K562 (cell line): ENCODE results near the gene CCN6. TPM values are rescaled to one million over a fixed set of nuclear protein-coding genes. Genes with fewer than 3 reads are reported as not detected.

Experiments
- CEBPB ChIP-seq: fragments of 450-650 bp; IDR thresholded peaks from 2 replicates; pipeline ENCODE4 v1.6.1; 2016; ENCODE audit warnings: missing genetic modification characterization, missing compliant biosample characterization
- CEBPG ChIP-seq, 3 experiments: fragments of 200-800 bp in 1 of 3; sonication (Bioruptor generic) in 1 of 3; sonication (generic) in 1 of 3; formaldehyde crosslinking in 1 of 3; IDR thresholded peaks in 2 of 3; conservative IDR thresholded peaks in 1 of 3; 2 replicates each; pipeline versions ENCODE4 v1.6.1 to v1.8.0; 2016 to 2022; ENCODE audit warnings: missing compliant biosample characterization in 2 of 3, missing genetic modification characterization in 2 of 3, mild to moderate bottlenecking in 1 of 3, missing genetic modification reagents in 1 of 3
- CTCF ChIP-seq, 3 experiments: IDR thresholded peaks in 2 of 3; conservative IDR thresholded peaks in 1 of 3; 2 replicates each; pipeline ENCODE4 v1.5.1; 2011 to 2012; ENCODE audit warnings: low read length in 3 of 3, mild to moderate bottlenecking in 3 of 3, control low read depth in 2 of 3, improper control_type of control experiment in 1 of 3, inconsistent platforms in 1 of 3, low read depth in 1 of 3, mixed read lengths in 1 of 3, moderate library complexity in 1 of 3; ENCODE audit not compliant: insufficient read depth in 2 of 3
- NFRKB ChIP-seq: fragments of 450-650 bp; IDR thresholded peaks from 2 replicates; pipeline ENCODE4 v1.6.1; 2016; ENCODE audit warnings: low read depth
- POLR2AphosphoS5 ChIP-seq: IDR thresholded peaks from 2 replicates; pipeline ENCODE4 v1.6.1; 2011; ENCODE audit warnings: mild to moderate bottlenecking, low read depth, low read length, moderate library complexity; ENCODE audit not compliant: control insufficient read depth, insufficient read depth
- RAD21 ChIP-seq, 2 experiments: fragments of 250-450 bp in 1 of 2; fragments of 450-650 bp in 1 of 2; sonication (Bioruptor Pico) in 1 of 2; formaldehyde crosslinking in 1 of 2; IDR thresholded peaks in 1 of 2; conservative IDR thresholded peaks in 1 of 2; 2 replicates each; pipeline versions ENCODE4 v1.4.0 to v1.8.0; 2020 to 2022; ENCODE audit warnings: mild to moderate bottlenecking in 2 of 2, moderate library complexity in 1 of 2
- RBM25 ChIP-seq: fragments of 200-400 bp; formaldehyde crosslinking; IDR thresholded peaks from 2 replicates; pipeline ENCODE4 v1.6.1; 2018; ENCODE audit warnings: low read length, low read depth, moderate library complexity; ENCODE audit not compliant: severe bottlenecking
- ZNF316 ChIP-seq: fragments of 450-650 bp; IDR thresholded peaks from 2 replicates; pipeline ENCODE4 v1.6.1; 2016
- polyA plus RNA-seq, 8 experiments: library from polyadenylated mRNA; depleted of rRNA in 4 of 8; stranded (reverse) in 5 of 8; unstranded in 3 of 8; fragments of >200 nt; fragmentation: Nextera tagmentation in 2 of 8; fragmentation: Illumina TruSeq in 1 of 8; extraction: Ambion mirVana in 2 of 8; extraction: Trizol in 1 of 8; gene quantifications; 2 replicates each; pipeline versions ENCODE4 v1.2.1 to v1.2.3, GENCODE V29; 2011 to 2014; ENCODE audit warnings: inconsistent platforms in 1 of 8, missing spikeins in 1 of 8
- total RNA-seq, 7 experiments: library from RNA; depleted of rRNA in 6 of 7; stranded (reverse); fragments of >200 nt in 6 of 7; fragmentation: Illumina TruSeq in 2 of 7; extraction: Trizol in 2 of 7; gene quantifications; 2 replicates each; pipeline versions ENCODE4 v1.2.1 to v1.2.3, GENCODE V29; 2011 to 2021; ENCODE audit warnings: low replicate concordance in 1 of 7
- TF ChIP-seq, protein P1 (sequence below): fragments of 450-650 bp; IDR thresholded peaks from 2 replicates; pipeline ENCODE4 v1.6.1; 2014; ENCODE audit warnings: low read depth, mild to moderate bottlenecking, moderate library complexity, borderline replicate concordance
- TF ChIP-seq, protein P2 (sequence below), 2 experiments: fragments of 450-650 bp in 1 of 2; sonication (generic) in 1 of 2; formaldehyde crosslinking in 1 of 2; IDR thresholded peaks in 1 of 2; conservative IDR thresholded peaks in 1 of 2; 2 replicates each; pipeline versions ENCODE4 v1.6.1 to v1.8.1; 2016 to 2023; ENCODE audit warnings: mild to moderate bottlenecking in 2 of 2, moderate library complexity in 2 of 2, inconsistent platforms in 1 of 2, missing genetic modification reagents in 1 of 2

CCN6 gene
- total and polyA plus RNA-seq, 9 of the 15 experiments (the other 6 are each of a cell fraction or from before 2014, with no cell fraction given) = 0.04 to 0.62 (median 0.21) TPM; not detected in 2

- TF ChIP-seq POLR2AphosphoS5 (no peak), CEBPB (peak; percentile 86), NFRKB (0 out of 2 replicates have a peak, but pooled peaks have one; percentile 51), RBM25 (no peak), CEBPG (CRISPR knock-in tag; IDR thresholded peaks at IDR 0.05) (peak; percentile 87), CEBPG (tag; conservative IDR thresholded peaks at IDR 0.05 in 1 of 2, IDR thresholded peaks at IDR 0.05 in 1 of 2) (peak; percentile 84 to 91), CTCF (IDR thresholded peaks at IDR 0.05 in 2 of 3, conservative IDR thresholded peaks at IDR 0.05 in 1 of 3; ENCODE audit: insufficient read depth in 2 of 3, low read depth in 1 of 3, low read length in 3 of 3) (peak in 1 of 3 experiments; percentile 19; a peak in 2 of 6 replicates), RAD21 (CRISPR knock-in tag; conservative IDR thresholded peaks at IDR 0.05 in 1 of 2, IDR thresholded peaks at IDR 0.05 in 1 of 2) (peak in 1 of 2 experiments; percentile 37; a peak in 2 of 4 replicates), ZNF316 (peak; percentile 33)
- TF ChIP-seq, protein P1, sequence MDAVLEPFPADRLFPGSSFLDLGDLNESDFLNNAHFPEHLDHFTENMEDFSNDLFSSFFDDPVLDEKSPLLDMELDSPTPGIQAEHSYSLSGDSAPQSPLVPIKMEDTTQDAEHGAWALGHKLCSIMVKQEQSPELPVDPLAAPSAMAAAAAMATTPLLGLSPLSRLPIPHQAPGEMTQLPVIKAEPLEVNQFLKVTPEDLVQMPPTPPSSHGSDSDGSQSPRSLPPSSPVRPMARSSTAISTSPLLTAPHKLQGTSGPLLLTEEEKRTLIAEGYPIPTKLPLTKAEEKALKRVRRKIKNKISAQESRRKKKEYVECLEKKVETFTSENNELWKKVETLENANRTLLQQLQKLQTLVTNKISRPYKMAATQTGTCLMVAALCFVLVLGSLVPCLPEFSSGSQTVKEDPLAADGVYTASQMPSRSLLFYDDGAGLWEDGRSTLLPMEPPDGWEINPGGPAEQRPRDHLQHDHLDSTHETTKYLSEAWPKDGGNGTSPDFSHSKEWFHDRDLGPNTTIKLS = 0 out of 2 replicates have a peak, but pooled peaks have one; percentile 18
- TF ChIP-seq, protein P2, sequence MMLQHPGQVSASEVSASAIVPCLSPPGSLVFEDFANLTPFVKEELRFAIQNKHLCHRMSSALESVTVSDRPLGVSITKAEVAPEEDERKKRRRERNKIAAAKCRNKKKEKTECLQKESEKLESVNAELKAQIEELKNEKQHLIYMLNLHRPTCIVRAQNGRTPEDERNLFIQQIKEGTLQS (IDR thresholded peaks at IDR 0.05) = peak; percentile 68; the same call in 1 of the 2 replicates
- TF ChIP-seq, protein P2 (CRISPR knock-in tag; conservative IDR thresholded peaks at IDR 0.05) = no peak
These were observed 32.8 kb downstream of the CCN6 start (continued) for GRCh38 chr6:112086744-112087135.
